GM13976 (cell line): ENCODE measurements around the gene SSTR3.
"Not testable (repeated sequence)": the region's sequence is repeated elsewhere in the genome, so short reads cannot be mapped to it uniquely, and the experiment has no call there.

Experiments used
- DNase-seq: peaks from one replicate; pipeline ENCODE4 v3.0.0; 2012; ENCODE audit warnings: low spot score
- in situ Hi-C: fragments of 300-500 bp; cut with MboI; formaldehyde crosslinking; loops from one replicate; pipeline ENCODE4 v1.12.0; 2022; ENCODE audit warnings: low sequenced_read_pairs, mixed read lengths, inconsistent platforms; ENCODE audit not compliant: unreplicated experiment
- TF ChIP-seq, protein P1 (sequence below): IDR thresholded peaks from 2 replicates; pipeline ENCODE4 v1.5.1; 2012; ENCODE audit warnings: borderline replicate concordance, mild to moderate bottlenecking; ENCODE audit not compliant: insufficient read depth; ENCODE audit errors: extremely low read depth, missing control alignments, control extremely low read depth

The SSTR3 gene

DNA sequence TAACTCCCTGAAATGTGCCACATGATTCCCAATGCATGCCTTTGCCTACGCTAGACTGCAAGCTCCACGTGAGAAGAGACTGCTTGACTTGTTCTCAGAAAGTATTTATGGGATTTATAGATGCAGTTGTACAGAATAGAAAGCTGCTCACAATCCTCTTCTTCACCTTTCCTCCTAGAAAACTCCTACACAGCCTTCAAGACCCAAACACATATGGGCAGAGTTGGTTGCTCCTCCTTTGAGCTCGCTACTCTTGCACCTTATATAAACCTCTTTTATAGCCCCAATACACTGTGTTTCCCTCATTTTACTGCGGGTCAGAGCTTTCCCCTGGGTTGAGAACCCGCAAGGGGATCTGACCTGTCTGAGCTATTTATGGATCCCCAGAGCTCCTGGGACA is 40.6 kb downstream of the SSTR3 start:
- TF ChIP-seq, protein P1, sequence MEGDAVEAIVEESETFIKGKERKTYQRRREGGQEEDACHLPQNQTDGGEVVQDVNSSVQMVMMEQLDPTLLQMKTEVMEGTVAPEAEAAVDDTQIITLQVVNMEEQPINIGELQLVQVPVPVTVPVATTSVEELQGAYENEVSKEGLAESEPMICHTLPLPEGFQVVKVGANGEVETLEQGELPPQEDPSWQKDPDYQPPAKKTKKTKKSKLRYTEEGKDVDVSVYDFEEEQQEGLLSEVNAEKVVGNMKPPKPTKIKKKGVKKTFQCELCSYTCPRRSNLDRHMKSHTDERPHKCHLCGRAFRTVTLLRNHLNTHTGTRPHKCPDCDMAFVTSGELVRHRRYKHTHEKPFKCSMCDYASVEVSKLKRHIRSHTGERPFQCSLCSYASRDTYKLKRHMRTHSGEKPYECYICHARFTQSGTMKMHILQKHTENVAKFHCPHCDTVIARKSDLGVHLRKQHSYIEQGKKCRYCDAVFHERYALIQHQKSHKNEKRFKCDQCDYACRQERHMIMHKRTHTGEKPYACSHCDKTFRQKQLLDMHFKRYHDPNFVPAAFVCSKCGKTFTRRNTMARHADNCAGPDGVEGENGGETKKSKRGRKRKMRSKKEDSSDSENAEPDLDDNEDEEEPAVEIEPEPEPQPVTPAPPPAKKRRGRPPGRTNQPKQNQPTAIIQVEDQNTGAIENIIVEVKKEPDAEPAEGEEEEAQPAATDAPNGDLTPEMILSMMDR: no peak
- DNase-seq: no peak
- in situ Hi-C loops: no loop called here

DNA sequence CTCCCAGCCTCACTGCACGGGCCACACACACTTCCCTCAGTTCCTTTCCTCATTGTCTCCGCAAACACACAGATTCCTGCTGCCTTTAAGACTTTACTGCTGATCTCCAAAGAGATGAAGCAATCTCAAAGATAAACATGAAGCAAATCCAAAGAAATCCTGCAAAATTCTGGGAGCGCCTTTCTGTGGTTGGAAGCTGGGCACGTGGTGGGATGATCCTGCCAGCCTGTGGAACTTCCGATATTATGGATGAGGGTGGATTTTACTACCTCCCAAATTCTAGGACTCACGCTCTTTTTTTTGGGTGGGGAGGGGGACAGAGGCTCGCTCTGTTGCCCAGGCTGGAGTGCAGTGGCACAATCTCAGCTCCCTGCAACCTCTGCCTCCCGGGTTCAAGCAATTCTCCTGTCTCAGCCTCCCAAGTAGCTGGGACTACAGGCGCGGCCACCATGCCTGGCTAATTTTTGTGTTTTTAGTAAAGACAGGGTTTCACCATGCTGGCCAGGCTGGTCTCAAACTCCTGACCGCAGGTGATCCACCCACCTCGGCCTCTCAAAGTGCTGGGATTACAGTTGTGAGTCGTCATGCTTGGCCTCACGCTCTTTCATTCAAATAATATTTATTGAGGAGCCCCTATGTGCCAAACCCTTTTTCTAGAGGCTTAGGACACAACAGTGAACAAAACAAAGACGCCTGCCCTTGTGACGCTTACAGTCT is 41.4 kb downstream of the SSTR3 start:
- in situ Hi-C loops: not testable (repeated sequence)

DNA sequence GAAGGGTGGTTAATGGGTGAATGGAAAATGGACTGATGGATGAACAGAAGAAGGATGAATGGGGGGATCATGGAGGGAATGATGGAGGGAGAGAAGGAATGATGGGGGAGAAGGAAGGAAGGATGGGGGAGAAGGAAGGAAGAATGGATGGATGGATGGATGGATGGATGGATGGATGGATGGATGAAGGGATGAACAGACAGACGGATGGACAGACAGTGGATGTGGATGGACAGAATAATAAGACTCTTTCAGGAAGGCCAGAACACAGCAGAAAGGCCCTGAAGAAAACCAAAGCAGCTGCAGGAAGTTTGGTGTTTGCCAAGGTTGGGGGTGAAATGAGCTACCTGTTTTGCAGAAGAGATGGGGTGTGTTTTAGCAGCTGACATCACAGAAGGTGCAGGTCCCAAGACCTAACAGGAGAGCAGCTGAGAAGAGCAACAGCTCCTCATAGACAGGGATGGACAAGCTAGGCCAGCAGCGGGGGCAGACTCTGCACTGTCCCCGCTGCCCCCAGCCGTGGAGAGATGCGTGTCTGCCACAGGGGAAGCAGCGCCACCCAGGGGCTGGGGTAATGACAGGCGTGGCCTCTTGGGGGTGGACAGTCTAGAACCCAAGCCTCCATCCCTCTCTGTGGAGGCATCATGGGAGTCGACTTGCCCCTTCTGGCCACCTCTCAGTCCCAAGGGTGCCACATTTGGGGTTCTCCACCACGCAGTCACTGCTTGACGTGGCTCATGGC is 42.2 kb downstream of the SSTR3 start:
- TF ChIP-seq, protein P1: no peak
- no peak for DNase-seq
- in situ Hi-C loops: no loop called here

More for the DNA sequence above, 41.4 kb downstream of the SSTR3 start:
- not testable (repeated sequence) for DNase-seq

DNA sequence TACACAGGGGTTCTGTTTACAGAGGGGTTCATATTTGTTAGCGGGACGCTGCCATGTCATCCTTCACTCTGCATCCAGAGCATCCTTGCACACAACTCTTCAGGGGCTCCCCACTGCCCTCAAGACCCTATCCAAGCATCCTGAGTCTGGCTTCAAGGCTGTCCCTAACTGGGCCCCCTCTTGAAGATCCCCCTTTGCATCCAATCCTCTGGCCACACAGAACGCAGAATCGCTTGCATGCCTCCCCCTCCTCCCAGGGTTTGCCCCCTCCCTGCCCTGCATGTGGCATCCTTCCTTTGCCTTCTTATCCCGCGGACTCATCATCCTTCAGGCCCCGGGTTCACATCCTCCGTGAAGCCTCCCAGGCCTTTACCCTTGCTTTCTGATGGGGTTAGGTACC is 42.9 kb downstream of the SSTR3 start:
- TF ChIP-seq, protein P1: no peak
- in situ Hi-C loops: no loop called here
- no peak for DNase-seq

DNA sequence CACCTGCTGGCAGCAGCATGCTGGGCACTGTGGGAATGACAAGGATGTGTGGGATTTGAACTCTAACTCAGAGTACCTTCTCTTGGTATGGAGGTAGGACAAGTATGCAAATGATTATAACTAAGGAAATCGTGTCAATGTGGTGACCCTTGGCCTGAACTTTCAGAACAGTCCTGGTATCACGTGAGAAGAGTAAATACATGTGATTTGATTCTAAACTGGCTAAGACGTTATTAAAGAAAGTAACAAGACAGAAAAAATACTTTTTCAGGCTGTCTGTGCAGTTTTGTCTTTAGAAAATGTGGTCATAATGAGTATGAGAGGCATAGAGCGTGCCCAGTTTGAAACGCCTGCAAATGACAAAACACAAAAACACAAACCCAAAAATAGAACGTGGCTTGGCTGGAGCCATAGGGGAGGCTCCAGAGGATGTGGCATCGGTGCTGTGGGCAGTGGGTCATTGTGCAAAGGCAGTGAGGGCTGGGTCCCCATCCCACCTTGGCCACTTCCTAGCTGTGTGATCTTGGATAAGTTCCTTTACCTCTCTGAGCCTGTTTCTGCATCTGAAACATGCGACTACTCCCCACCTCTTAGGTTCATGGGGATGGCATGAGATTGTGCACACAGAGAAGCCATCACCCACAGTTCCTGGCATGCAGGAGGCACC is 44.2 kb downstream of the SSTR3 start:
- in situ Hi-C loops: no loop called here
- no peak for DNase-seq
- TF ChIP-seq, protein P1: no peak

DNA sequence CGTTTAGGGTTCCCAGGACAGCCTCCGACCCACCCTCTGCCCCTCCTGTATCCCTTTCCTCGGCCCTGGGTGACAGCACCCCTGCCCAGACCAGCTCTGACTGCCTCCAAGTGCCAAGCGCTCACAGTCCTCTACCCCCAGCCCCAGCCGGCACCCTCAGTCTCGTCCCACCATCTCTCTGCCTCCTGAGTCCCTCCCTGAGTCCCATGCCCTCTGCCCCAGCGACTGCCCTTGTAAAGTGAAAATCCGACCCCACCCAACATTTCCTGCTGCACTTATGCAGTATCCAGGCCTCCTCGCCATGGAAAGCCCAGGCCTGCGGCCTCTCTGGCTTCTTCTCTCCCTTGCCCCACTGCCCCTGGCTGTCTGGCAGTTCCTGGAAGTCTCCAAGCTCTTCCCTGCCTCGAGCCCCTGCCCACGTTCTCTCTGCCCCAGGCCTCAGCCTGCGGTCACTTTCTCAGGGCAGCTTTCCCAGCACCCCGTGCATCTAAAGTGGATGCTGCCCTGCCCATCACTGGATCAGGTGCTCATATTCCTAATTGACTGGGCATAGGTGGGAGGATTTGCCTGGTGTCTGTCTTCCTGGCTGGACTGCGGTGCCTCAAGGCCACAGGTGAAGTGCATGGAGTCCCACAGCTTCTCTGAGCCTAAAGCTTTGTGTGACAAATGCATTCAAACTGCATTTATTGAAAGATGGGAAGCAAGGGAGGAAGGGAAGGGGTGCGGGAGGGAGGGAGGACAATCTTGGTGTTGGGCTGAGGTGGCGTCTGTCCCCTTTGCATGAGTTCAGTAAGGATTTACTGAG is 44.9 kb downstream of the SSTR3 start:
- in situ Hi-C loops: no loop called here
- DNase-seq: no peak
- TF ChIP-seq, protein P1: no peak
